Measurements from ENCODE around the gene SPART.

GRCh38 chr13:36395280-36395679, 49.1 kb upstream of the SPART start:
- TF ChIP-seq, protein P1, sequence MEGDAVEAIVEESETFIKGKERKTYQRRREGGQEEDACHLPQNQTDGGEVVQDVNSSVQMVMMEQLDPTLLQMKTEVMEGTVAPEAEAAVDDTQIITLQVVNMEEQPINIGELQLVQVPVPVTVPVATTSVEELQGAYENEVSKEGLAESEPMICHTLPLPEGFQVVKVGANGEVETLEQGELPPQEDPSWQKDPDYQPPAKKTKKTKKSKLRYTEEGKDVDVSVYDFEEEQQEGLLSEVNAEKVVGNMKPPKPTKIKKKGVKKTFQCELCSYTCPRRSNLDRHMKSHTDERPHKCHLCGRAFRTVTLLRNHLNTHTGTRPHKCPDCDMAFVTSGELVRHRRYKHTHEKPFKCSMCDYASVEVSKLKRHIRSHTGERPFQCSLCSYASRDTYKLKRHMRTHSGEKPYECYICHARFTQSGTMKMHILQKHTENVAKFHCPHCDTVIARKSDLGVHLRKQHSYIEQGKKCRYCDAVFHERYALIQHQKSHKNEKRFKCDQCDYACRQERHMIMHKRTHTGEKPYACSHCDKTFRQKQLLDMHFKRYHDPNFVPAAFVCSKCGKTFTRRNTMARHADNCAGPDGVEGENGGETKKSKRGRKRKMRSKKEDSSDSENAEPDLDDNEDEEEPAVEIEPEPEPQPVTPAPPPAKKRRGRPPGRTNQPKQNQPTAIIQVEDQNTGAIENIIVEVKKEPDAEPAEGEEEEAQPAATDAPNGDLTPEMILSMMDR (IDR thresholded peaks at IDR 0.05): peak in 2 of 3 donors; percentile 27 to 46
- no peak for TF ChIP-seq EP300 (IDR thresholded peaks at IDR 0.05)

All from ovary (tissue), 3 donors.